ENCODE measurements around the gene TRIM72.
"Not testable (repeated sequence)": the region's sequence is repeated elsewhere in the genome, so short reads cannot be mapped to it uniquely, and the experiment has no call there.

The TRIM72 gene

GRCh38 chr16:31251435-31251834, 37.5 kb downstream of the TRIM72 start:
- DNase-seq (ENCODE audit: low read depth in 2 of 2, low spot score in 1 of 2) = no peak

- no peak for DNase-seq (ENCODE audit: low read depth in 2 of 2, low spot score in 1 of 2)
These were observed 39.7 kb downstream of the TRIM72 start for GRCh38 chr16:31253642-31254045.

GRCh38 chr16:31256466-31256865, 42.5 kb downstream of the TRIM72 start:
- no peak for DNase-seq (ENCODE audit: low read depth in 2 of 2, low spot score in 1 of 2)

GRCh38 chr16:31258366-31258765, 44.4 kb downstream of the TRIM72 start:
- no peak for DNase-seq (ENCODE audit: low read depth in 2 of 2, low spot score in 1 of 2)

GRCh38 chr16:31260136-31260931, 46.4 kb downstream of the TRIM72 start:
- no peak for DNase-seq (ENCODE audit: low read depth in 2 of 2, low spot score in 1 of 2)

GRCh38 chr16:31262084-31262483, 48.2 kb downstream of the TRIM72 start:
- no peak for DNase-seq (ENCODE audit: low read depth in 2 of 2, low spot score in 1 of 2)

- DNase-seq (ENCODE audit: low read depth in 2 of 2, low spot score in 1 of 2) = peak; percentile 40 to 61
These were observed 51.7 kb downstream of the TRIM72 start for GRCh38 chr16:31265329-31266245.

- no peak for DNase-seq (ENCODE audit: low read depth in 2 of 2, low spot score in 1 of 2)
These were observed 53.6 kb downstream of the TRIM72 start for GRCh38 chr16:31267332-31268032.

- no peak for DNase-seq (ENCODE audit: low read depth in 2 of 2, low spot score in 1 of 2)
These were observed 54.1 kb downstream of the TRIM72 start for GRCh38 chr16:31268033-31268365.

- DNase-seq (ENCODE audit: low read depth in 2 of 2, low spot score in 1 of 2) = no peak
These were observed 55.0 kb downstream of the TRIM72 start for GRCh38 chr16:31268891-31269290.

GRCh38 chr16:31269541-31269940, 55.6 kb downstream of the TRIM72 start:
- no peak for DNase-seq (ENCODE audit: low read depth in 2 of 2, low spot score in 1 of 2)

GRCh38 chr16:31269973-31270372, 56.1 kb downstream of the TRIM72 start:
- DNase-seq (ENCODE audit: low read depth in 2 of 2, low spot score in 1 of 2) = not testable (repeated sequence)

- DNase-seq (ENCODE audit: low read depth in 2 of 2, low spot score in 1 of 2) = no peak
These were observed 56.9 kb downstream of the TRIM72 start for GRCh38 chr16:31270795-31271194.

- DNase-seq (ENCODE audit: low read depth in 2 of 2, low spot score in 1 of 2) = no peak
These were observed 57.8 kb downstream of the TRIM72 start for GRCh38 chr16:31271621-31272190.

- DNase-seq (ENCODE audit: low read depth in 2 of 2, low spot score in 1 of 2) = no peak
These were observed 59.3 kb downstream of the TRIM72 start for GRCh38 chr16:31273187-31273586.

- no peak for DNase-seq (ENCODE audit: low read depth in 2 of 2, low spot score in 1 of 2)
These were observed 59.8 kb downstream of the TRIM72 start for GRCh38 chr16:31273676-31274075.

GRCh38 chr16:31274831-31275816, 61.2 kb downstream of the TRIM72 start:
- DNase-seq (ENCODE audit: low read depth in 2 of 2, low spot score in 1 of 2) = no peak

- no peak for DNase-seq (ENCODE audit: low read depth in 2 of 2, low spot score in 1 of 2)
These were observed 62.7 kb downstream of the TRIM72 start for GRCh38 chr16:31276600-31276999.

- DNase-seq (ENCODE audit: low read depth in 2 of 2, low spot score in 1 of 2) = no peak
These were observed 63.8 kb downstream of the TRIM72 start for GRCh38 chr16:31277659-31278260.

- DNase-seq (ENCODE audit: low read depth in 2 of 2, low spot score in 1 of 2) = not testable (repeated sequence)
These were observed 64.9 kb downstream of the TRIM72 start for GRCh38 chr16:31278853-31279252.
